Measurements from ENCODE around the gene GGT7.

GRCh38 chr20:34829191-34829590 is 43.5 kb downstream of the GGT7 start:
- TF ChIP-seq MAFK (IDR thresholded peaks at IDR 0.05; ENCODE audit: low read depth, low read length) (no peak), POLR2A (IDR thresholded peaks at IDR 0.05; ENCODE audit: low read depth, low read length) (no peak), CEBPB (IDR thresholded peaks at IDR 0.05; ENCODE audit: low read depth, low read length) (no peak), SMC3 (IDR thresholded peaks at IDR 0.05; ENCODE audit: low read depth, low read length) (no peak), MAZ (IDR thresholded peaks at IDR 0.05; ENCODE audit: borderline replicate concordance, low read depth, low read length) (no peak), RAD21 (IDR thresholded peaks at IDR 0.05; ENCODE audit: low read length) (no peak)
- TF ChIP-seq, protein P1, sequence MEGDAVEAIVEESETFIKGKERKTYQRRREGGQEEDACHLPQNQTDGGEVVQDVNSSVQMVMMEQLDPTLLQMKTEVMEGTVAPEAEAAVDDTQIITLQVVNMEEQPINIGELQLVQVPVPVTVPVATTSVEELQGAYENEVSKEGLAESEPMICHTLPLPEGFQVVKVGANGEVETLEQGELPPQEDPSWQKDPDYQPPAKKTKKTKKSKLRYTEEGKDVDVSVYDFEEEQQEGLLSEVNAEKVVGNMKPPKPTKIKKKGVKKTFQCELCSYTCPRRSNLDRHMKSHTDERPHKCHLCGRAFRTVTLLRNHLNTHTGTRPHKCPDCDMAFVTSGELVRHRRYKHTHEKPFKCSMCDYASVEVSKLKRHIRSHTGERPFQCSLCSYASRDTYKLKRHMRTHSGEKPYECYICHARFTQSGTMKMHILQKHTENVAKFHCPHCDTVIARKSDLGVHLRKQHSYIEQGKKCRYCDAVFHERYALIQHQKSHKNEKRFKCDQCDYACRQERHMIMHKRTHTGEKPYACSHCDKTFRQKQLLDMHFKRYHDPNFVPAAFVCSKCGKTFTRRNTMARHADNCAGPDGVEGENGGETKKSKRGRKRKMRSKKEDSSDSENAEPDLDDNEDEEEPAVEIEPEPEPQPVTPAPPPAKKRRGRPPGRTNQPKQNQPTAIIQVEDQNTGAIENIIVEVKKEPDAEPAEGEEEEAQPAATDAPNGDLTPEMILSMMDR (conservative IDR thresholded peaks at IDR 0.05; ENCODE audit: low read depth, low read length), result no peak
